ENCODE measurements around the gene BICD2. TPM values are rescaled to one million over a fixed set of nuclear protein-coding genes. Genes with fewer than 3 reads are reported as not detected.

The BICD2 gene
- total and polyA plus RNA-seq, 2 donors (not counting 1 experiment from before 2014, with no cell fraction given) = 33.2 to 49.5 TPM

GRCh38 chr9:92679413-92680165, 85.0 kb downstream of the BICD2 start:
- Histone ChIP-seq H3K79me2 (ENCODE audit: control insufficient read depth, insufficient read depth, low read length) (no peaks in the 10 kb centered on the region), H2AFZ (ENCODE audit: insufficient read depth, low read depth, low read length, poor library complexity, severe bottlenecking) (no peak overlapping the region), H3K9me3 (ENCODE audit: control extremely low read depth in 1 of 3, control insufficient read depth in 2 of 3, insufficient read depth in 1 of 3, low read length in 2 of 3) (no peaks in the 10 kb centered on the region), H3K4me3 (ENCODE audit: control extremely low read depth in 1 of 5, extremely low read depth in 1 of 5, insufficient read depth in 1 of 5, low read depth in 2 of 5, low read length in 4 of 5) (no peak overlapping the region), H3K9ac (ENCODE audit: low read length) (no peak overlapping the region), H3K27me3 (replicated peaks in 1 of 4; ENCODE audit: control extremely low read depth in 1 of 4, control insufficient read depth in 3 of 4, insufficient read depth in 4 of 4, low read length in 3 of 4) (no peaks in the 10 kb centered on the region), H3K36me3 (replicated peaks in 1 of 2; ENCODE audit: control extremely low read depth in 1 of 2, control insufficient read depth in 1 of 2, extremely low read depth in 1 of 2, insufficient read depth in 2 of 2, low read length in 1 of 2) (no peaks in the 10 kb centered on the region), H3K4me2 (replicated peaks; ENCODE audit: low read depth, low read length, poor library complexity, severe bottlenecking) (no peak overlapping the region), H3K4me1 (ENCODE audit: control insufficient read depth in 2 of 2, insufficient read depth in 2 of 2, low read length in 2 of 2) (no peaks in the 10 kb centered on the region), H3K27ac (ENCODE audit: low read length in 2 of 2) (no peak overlapping the region), H4K20me1 (ENCODE audit: control insufficient read depth, insufficient read depth, low read length, poor library complexity, severe bottlenecking) (no peaks in the 10 kb centered on the region)
- no peaks in the 10 kb centered on the region for H3K4me1 Mint-ChIP-seq
- H3K4me3 Mint-ChIP-seq = no peak overlapping the region
- intact Hi-C loops (cut with micrococcal nuclease) = loop anchor here (10.0 kb wide), 1 partner anchor 775 kb away; the partner anchor contains the start of genes FAM120A and FAM120AOS
- no peak overlapping the region for H3K27ac Mint-ChIP-seq
- WGBS (ENCODE audit: insufficient coverage) = 94% methylated on average over 12 of the region's 14 CpGs
- TF ChIP-seq, protein P1, sequence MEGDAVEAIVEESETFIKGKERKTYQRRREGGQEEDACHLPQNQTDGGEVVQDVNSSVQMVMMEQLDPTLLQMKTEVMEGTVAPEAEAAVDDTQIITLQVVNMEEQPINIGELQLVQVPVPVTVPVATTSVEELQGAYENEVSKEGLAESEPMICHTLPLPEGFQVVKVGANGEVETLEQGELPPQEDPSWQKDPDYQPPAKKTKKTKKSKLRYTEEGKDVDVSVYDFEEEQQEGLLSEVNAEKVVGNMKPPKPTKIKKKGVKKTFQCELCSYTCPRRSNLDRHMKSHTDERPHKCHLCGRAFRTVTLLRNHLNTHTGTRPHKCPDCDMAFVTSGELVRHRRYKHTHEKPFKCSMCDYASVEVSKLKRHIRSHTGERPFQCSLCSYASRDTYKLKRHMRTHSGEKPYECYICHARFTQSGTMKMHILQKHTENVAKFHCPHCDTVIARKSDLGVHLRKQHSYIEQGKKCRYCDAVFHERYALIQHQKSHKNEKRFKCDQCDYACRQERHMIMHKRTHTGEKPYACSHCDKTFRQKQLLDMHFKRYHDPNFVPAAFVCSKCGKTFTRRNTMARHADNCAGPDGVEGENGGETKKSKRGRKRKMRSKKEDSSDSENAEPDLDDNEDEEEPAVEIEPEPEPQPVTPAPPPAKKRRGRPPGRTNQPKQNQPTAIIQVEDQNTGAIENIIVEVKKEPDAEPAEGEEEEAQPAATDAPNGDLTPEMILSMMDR (IDR thresholded peaks at IDR 0.05) = no peak
- no peak for TF ChIP-seq EZH2 (IDR thresholded peaks at IDR 0.05; ENCODE audit: borderline replicate concordance, insufficient read depth, low read depth, low read length, poor library complexity, severe bottlenecking)
- H3K27me3 Mint-ChIP-seq = no peaks in the 10 kb centered on the region
- POLR2A ChIA-PET = interaction anchor here (0.5 kb wide), 1 partner anchor 44 kb away, joined by 3 read pairs; no protein-coding TSS in a partner anchor
- ATAC-seq (ENCODE audit: low read depth) (no peak), DNase-seq (no peak)
- H3K9me3 Mint-ChIP-seq (ENCODE audit: insufficient read depth) = no peaks in the 10 kb centered on the region
- CTCF ChIA-PET = no interaction called here

- Histone ChIP-seq H3K27ac (ENCODE audit: low read length in 2 of 2) (no peak overlapping the region), H3K4me3 (ENCODE audit: control extremely low read depth in 1 of 5, extremely low read depth in 1 of 5, insufficient read depth in 1 of 5, low read depth in 2 of 5, low read length in 4 of 5) (peak overlapping the region in 1 of 5 experiments; percentile 98), H3K4me2 (replicated peaks; ENCODE audit: low read depth, low read length, poor library complexity, severe bottlenecking) (peak overlapping the region; percentile 97), H3K36me3 (replicated peaks in 1 of 2; ENCODE audit: control extremely low read depth in 1 of 2, control insufficient read depth in 1 of 2, extremely low read depth in 1 of 2, insufficient read depth in 2 of 2, low read length in 1 of 2) (peaks cover 0 to 8% of the 10 kb centered on the region in 2 experiments), H3K4me1 (ENCODE audit: control insufficient read depth in 2 of 2, insufficient read depth in 2 of 2, low read length in 2 of 2) (peaks cover 17 to 23% of the 10 kb centered on the region in 2 donors), H2AFZ (ENCODE audit: insufficient read depth, low read depth, low read length, poor library complexity, severe bottlenecking) (no peak overlapping the region), H3K79me2 (ENCODE audit: control insufficient read depth, insufficient read depth, low read length) (peaks cover 50% of the 10 kb centered on the region), H3K9me3 (ENCODE audit: control extremely low read depth in 1 of 3, control insufficient read depth in 2 of 3, insufficient read depth in 1 of 3, low read length in 2 of 3) (no peaks in the 10 kb centered on the region), H4K20me1 (ENCODE audit: control insufficient read depth, insufficient read depth, low read length, poor library complexity, severe bottlenecking) (peaks cover 4% of the 10 kb centered on the region), H3K9ac (ENCODE audit: low read length) (peak overlapping the region; percentile 99), H3K27me3 (replicated peaks in 1 of 4; ENCODE audit: control extremely low read depth in 1 of 4, control insufficient read depth in 3 of 4, insufficient read depth in 4 of 4, low read length in 3 of 4) (no peaks in the 10 kb centered on the region)
- ChIA-PET CTCF (interaction anchor here (0.9 to 2.4 kb wide), 5 partner anchors 46 to 120 kb away, joined by 3 to 13 read pairs (median 10); partner anchors contain the start of gene BICD2), POLR2A (interaction anchor here (0.6 to 1.7 kb wide), 2 partner anchors 346 to 1309 kb away, joined by 3 to 8 read pairs; partner anchors contain the start of genes CENPP and NOL8)
- no peak for TF ChIP-seq EZH2 (IDR thresholded peaks at IDR 0.05; ENCODE audit: borderline replicate concordance, insufficient read depth, low read depth, low read length, poor library complexity, severe bottlenecking)
- TF ChIP-seq, protein P1 (IDR thresholded peaks at IDR 0.05) = no peak
- Mint-ChIP-seq H3K4me3 (peak overlapping the region; percentile 67), H3K4me1 (peaks cover 22% of the 10 kb centered on the region), H3K27ac (peak overlapping the region; percentile 53), H3K27me3 (no peaks in the 10 kb centered on the region), H3K9me3 (ENCODE audit: insufficient read depth) (no peaks in the 10 kb centered on the region)
- 95% methylated on average over 4 of the region's 4 CpGs for WGBS (ENCODE audit: insufficient coverage)
- intact Hi-C loops (cut with micrococcal nuclease) = loop anchor here (2.0 to 10.0 kb wide), 3 partner anchors 783 to 1586 kb away; partner anchors contain the start of genes FAM120A, FAM120AOS and ZNF169
- DNase-seq (no peak), ATAC-seq (ENCODE audit: low read depth) (no peak)
These were observed 93.3 kb downstream of the BICD2 start for GRCh38 chr9:92671323-92671722.
